GM18508 (cell line): ENCODE data around the gene FAM89B.

ENCODE experiments used
- ATAC-seq: cut with Tn5 transposase; IDR thresholded peaks from one replicate; pipeline ENCODE4 v1.9.1; 2021; ENCODE audit warnings: moderate number of reproducible peaks; ENCODE audit not compliant: insufficient read depth, unreplicated experiment

Gene FAM89B

GRCh38 chr11:65571940-65572339, 398 bp upstream of the FAM89B start:
- ATAC-seq = no peak

GRCh38 chr11:65573391-65574079, 1.2 kb downstream of the FAM89B start:
- no peak for ATAC-seq

- ATAC-seq = no peak
These were observed 1.9 kb downstream of the FAM89B start for GRCh38 chr11:65574109-65574810.

GRCh38 chr11:65574811-65575567, 2.7 kb downstream of the FAM89B start:
- ATAC-seq = no peak

GRCh38 chr11:65575568-65576231, 3.4 kb downstream of the FAM89B start, which contains the start of gene EHBP1L1:
TSS of gene EHBP1L1 (plus strand) at chr11:65576053. CDS start at chr11:65576303, 250 bp downstream.
- ATAC-seq = no peak

GRCh38 chr11:65576232-65576866, 4.0 kb downstream of the FAM89B start:
- no peak for ATAC-seq

- no peak for ATAC-seq
These were observed 4.8 kb downstream of the FAM89B start for GRCh38 chr11:65576867-65577755.

- ATAC-seq = no peak
These were observed 5.4 kb downstream of the FAM89B start for GRCh38 chr11:65577756-65578109.

- no peak for ATAC-seq
These were observed 5.8 kb downstream of the FAM89B start for GRCh38 chr11:65578134-65578533.

GRCh38 chr11:65578667-65579066, 6.3 kb downstream of the FAM89B start:
- no peak for ATAC-seq

- no peak for ATAC-seq
These were observed 7.0 kb downstream of the FAM89B start for GRCh38 chr11:65579291-65579690.

- no peak for ATAC-seq
These were observed 7.8 kb downstream of the FAM89B start for GRCh38 chr11:65580031-65580692.

GRCh38 chr11:65580756-65581155, 8.4 kb downstream of the FAM89B start:
- no peak for ATAC-seq

- no peak for ATAC-seq
These were observed 9.6 kb downstream of the FAM89B start for GRCh38 chr11:65581928-65582327.

- ATAC-seq = no peak
These were observed 11.3 kb downstream of the FAM89B start for GRCh38 chr11:65583589-65583988.

GRCh38 chr11:65584106-65584505, 11.8 kb downstream of the FAM89B start:
- ATAC-seq = no peak

GRCh38 chr11:65584723-65585171, 12.4 kb downstream of the FAM89B start:
- no peak for ATAC-seq

GRCh38 chr11:65585396-65586246, 13.3 kb downstream of the FAM89B start:
- ATAC-seq = no peak
